Stimulated activated CD4-positive, alpha-beta T cell treated with anti-CD3 and anti-CD28 coated beads, Interleukin-15, amount 100 ng/mL, for 1 hour (primary cell): ENCODE measurements around the gene ZNF554.

Source experiments
- DNase-seq, 2 donors: peaks; one replicate each; pipeline ENCODE4 v3.0.0-alpha.2; 2020; ENCODE audit warnings: low read depth in 1 of 2, low spot score in 1 of 2

ZNF554 gene

GRCh38 chr19:2865334-2866100 is 45.8 kb downstream of the ZNF554 start:
- DNase-seq: no peak

- DNase-seq: no peak
These were observed 46.9 kb downstream of the ZNF554 start for GRCh38 chr19:2866495-2867024.

GRCh38 chr19:2867025-2867991 is 47.6 kb downstream of the ZNF554 start, which contains the start of gene ZNF556:
ZNF556 (plus strand) TSS chr19:2867335; CDS start chr19:2867422, 87 bp downstream.
- DNase-seq: no peak

- DNase-seq: no peak
These were observed 50.0 kb downstream of the ZNF554 start for GRCh38 chr19:2869618-2870017.

GRCh38 chr19:2872175-2872574 is 52.5 kb downstream of the ZNF554 start:
- DNase-seq: peak in 1 of 2 donors; percentile 8

- no peak for DNase-seq
These were observed 58.0 kb downstream of the ZNF554 start for GRCh38 chr19:2877398-2878331.

- no peak for DNase-seq
These were observed 64.2 kb downstream of the ZNF554 start for GRCh38 chr19:2883686-2884439.

GRCh38 chr19:2885736-2886135 is 66.1 kb downstream of the ZNF554 start:
- no peak for DNase-seq
